ENCODE results near the gene TNXB.
"Not testable (repeated sequence)": the region's sequence is repeated elsewhere in the genome, so short reads cannot be mapped to it uniquely, and the experiment has no call there.

The TNXB gene

DNA sequence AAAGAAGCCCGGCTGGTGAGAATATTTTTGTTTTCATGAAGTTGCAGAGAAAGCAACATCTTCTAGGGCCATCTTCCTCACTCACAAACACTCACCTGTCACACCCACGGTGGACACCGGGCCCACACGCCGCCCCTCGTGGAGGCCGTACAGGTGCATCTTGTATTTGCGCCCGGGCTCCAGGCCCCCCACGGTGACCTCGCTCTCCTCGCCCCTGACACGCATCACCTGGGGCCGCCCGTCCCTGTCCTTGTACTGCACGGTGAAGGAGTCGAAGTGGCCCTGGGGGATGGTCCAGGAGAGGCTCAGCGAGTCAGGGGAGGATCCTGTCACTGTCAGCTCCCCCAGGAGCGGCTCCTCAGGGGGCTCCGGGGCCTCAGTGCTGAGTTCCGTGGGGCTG lies 53.4 kb downstream of the TNXB start:
- DNase-seq, result not testable (repeated sequence)

DNA sequence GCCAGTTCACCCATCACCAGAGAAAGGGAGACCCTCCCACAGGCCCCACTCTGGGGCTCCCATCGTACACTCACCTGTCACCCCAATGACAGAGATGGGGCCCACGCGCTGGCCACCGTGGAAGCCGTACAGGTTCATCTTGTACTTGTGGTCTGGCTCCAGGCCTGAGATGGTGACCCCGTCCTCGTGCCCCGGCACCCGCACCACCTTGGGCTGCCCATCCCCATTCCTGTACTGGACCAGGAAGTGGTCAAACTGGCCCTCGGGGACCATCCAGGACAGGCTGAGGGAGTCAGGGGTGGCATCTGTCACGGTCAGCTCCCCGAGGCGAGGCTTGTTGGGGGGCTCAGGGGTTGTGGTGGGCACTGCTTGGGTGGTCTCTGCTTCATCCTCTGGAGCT lies 55.8 kb downstream of the TNXB start:
- DNase-seq, result not testable (repeated sequence)

DNA sequence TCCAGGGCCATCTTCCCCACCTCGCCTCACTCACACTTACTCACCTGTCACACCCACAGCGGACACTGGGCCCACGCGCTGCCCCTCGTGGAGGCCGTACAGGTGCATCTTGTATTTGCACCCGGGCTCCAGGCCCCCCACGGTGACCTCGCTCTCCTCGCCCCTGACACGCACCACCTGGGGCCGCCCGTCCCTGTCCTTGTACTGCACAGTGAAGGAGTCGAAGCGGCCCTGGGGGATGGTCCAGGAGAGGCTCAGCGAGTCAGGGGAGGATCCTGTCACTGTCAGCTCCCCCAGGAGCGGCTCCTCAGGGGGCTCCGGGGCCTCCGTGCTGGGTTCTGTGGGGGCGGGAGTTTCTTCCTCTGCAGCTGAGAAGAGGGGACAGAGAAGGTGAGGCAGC lies 56.5 kb downstream of the TNXB start:
- not testable (repeated sequence) for DNase-seq

DNA sequence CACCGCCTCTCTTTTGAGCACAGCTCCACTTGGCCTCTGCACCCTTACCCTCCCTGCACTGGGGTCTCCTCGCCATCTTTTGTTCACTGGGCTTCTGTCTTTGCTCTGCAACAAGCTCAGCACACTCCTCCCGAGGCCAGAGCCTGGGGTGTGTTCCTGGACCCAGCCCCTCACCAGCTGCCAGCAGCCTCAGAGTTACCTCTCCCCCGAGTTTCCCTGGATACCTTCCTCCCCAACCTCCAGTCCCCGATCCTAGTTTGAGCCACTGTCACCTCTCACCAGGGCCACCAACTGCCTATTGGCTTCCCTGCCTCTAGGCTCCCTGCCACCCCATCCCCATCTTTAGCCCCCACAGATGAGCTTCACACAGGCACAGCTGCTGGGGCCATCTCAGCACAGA lies 58.6 kb downstream of the TNXB start:
- DNase-seq, result no peak

DNA sequence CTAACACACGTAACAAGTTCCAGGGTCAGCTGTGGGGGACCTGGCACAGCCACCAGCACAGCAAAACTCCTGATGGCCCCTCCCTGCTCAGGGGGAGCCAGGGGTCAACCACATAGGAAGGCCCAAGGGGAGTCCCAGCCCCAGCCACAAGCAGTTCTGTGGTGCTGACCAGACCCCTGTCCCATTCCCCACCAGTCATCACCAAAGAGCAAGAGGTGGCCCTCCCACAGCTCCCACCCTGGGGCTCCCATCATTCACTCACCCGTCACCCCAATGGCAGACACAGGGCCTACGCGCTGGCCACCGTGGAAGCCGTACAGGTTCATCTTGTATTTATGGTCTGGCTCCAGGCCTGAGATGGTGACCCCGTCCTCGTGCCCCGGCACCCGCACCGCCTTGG lies 59.4 kb downstream of the TNXB start:
- DNase-seq, result not testable (repeated sequence)

DNA sequence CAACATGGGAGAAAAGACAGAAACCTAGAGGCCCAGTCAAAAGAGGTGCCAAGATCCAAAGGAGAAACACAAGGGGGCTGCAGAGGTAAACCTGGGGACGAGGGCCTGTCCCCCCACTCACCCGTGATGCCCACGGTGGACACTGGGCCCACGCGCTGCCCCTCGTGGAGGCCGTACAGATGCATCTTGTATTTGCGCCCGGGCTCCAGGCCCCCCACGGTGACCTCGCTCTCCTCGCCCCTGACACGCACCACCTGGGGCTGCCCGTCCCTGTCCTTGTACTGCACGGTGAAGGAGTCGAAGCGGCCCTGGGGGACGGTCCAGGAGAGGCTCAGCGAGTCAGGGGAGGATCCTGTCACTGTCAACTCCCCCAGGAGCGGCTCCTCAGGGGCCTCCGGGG lies 60.0 kb downstream of the TNXB start:
- not testable (repeated sequence) for DNase-seq

DNA sequence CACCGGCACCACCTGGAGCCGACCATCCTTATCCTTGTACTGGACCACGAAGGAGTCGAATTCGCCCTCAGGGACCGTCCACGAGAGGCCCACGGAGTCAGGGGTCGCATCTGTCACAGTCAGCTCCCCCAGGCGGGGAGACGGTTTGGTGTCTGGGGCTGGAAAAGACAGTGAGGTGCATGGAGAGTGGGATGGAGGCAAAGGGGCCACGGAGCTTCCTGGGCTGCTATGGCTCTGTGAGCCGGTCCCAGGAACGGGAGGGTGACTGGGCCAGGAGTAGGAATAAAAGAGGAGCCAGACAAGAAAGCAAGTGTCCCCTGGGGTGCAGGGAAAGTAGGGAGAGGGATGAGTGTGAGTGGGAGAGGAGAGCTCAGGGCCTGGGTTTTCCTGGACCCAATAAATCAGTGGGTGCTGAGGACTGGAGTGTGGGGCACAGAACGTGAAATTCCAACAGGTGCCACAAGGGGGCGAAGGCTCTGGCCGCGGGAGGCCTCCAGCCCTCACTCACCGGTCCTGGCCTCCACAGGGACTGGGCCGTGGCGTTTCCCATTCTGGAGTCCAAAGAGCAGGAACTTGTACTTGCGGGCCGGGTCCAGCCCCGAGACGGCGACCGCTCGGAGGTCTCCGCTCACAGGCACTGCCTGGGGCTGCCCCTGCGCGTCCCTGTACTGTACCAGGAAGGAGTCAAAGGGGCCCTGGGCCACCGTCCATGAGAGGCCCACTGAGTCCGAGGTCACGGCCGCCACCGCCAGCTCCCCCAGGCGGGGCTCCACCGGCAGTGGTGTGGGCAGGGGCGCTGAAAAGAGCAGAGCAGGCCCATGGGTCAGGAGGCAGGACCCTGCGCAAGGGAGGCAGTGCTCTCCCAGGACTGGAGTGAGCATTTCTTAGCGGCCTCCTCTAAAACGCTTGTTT lies 61.0 kb downstream of the TNXB start:
- peak; percentile 71 for DNase-seq

DNA sequence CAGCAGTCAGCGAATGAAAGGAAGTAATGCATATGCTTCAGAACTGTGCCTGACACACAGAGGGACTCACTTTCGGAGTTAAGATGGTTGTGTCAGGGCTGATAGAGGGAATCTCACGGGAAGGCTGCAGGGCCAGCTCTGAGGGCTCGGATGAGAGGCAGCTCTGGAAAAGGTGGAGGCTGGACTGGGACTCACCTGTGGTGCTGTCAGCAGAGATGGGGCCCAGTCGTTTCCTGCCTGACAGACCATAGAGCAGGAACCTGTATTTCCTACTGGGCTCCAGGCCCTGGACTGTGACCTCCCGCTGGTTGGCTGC lies 61.6 kb downstream of the TNXB start:
- no peak for DNase-seq

DNA sequence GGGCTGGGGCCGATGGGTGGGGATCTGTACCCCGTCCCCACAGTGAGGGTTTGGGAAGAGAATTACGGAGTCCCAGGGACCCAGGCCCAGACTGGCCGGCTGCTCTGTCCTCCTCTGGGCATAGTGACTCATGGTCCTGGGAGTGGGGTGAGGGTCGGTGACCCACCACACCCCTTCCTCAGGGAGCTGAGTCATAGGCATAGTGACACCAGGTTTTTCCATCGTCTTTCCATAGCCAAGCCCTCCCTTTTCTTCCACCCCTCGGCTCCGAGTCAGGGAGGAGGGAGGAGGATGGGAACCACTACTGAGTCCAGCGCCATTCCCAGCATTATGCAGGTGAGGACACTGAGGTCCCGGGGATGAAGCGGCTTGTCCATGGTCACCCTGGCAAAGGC lies 62.1 kb downstream of the TNXB start:
- DNase-seq, result no peak

DNA sequence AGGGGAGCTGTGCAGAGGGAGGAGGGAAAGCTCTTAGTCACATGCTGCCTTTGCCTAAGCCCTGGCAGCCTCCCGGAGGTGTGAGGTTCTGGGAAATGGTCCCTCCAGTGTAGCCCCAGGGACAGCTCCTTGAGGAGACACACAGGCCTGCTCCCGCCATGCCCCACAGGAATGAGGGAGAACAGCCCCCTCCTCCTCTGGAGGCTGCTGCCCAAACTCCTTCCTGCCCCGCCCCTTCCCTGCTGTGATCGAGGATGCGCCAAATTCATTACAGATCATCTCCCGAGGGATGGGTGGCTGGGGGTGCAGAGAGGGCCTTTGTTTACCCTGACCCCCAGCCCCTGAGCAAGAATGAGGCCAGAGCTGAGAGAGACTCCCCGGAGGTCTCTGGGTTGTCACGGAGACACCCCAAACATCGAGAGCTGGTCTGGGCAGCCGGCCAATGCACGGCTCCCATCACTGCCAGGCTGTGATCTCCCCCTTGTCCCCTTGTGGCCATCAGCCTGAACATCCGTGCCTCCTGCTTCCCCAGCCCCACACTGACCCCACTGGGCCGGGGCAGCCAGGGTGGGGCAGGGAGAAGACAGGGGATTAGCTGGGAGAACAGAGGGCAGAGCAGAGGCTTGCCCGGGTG lies 62.6 kb downstream of the TNXB start:
- DNase-seq, result no peak

DNA sequence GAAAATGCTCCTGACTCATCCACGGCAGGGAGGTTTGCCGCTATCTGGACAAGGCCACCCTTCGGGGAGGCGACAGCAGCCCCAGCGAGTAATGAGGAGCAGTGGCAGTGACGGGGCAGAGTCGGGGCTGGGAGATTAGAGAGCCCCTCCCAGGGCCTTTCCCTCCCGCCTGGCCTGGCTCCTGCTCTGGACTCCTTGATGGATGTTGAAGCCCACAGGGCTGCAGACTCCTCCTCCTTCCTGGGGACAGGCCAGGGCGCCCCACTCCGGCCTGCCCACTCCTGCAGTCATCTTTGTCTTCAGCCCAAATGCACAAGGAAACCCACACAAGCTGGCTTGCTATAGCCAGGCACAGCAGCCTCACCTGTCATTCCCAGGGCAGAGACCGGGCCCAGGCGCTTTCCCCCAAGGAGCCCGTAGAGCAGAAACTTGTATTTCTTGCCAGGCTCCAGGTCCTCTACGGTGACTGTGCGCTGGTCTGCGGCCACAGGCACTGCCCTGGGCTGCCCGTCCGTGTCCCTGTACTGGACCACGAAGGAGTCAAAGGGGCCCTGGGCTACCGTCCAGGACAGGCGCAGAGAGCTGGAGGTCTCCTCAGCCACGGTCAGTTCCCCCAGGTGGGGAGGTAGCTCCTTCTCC lies 63.2 kb downstream of the TNXB start:
- no peak for DNase-seq

DNA sequence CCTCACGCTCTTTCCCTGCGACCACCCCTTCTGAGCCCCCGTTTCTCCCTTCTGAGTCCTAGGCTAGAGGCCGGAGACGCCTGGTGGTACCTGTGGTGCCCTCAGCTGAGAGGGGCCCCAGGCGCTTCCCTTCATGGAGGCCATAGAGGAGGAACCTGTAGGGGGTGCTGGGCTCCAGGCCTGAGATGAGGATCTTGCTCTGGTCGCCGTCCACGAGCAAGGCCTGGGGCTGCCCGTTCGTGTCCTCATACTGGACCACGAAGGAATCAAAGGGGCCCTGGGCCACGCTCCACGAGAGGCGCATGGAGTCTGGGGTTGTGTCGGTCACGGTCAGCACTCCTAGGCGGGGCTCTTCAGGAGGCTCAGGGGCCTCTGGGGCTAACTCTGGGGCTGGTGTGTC lies 64.2 kb downstream of the TNXB start:
- not testable (repeated sequence) for DNase-seq

DNA sequence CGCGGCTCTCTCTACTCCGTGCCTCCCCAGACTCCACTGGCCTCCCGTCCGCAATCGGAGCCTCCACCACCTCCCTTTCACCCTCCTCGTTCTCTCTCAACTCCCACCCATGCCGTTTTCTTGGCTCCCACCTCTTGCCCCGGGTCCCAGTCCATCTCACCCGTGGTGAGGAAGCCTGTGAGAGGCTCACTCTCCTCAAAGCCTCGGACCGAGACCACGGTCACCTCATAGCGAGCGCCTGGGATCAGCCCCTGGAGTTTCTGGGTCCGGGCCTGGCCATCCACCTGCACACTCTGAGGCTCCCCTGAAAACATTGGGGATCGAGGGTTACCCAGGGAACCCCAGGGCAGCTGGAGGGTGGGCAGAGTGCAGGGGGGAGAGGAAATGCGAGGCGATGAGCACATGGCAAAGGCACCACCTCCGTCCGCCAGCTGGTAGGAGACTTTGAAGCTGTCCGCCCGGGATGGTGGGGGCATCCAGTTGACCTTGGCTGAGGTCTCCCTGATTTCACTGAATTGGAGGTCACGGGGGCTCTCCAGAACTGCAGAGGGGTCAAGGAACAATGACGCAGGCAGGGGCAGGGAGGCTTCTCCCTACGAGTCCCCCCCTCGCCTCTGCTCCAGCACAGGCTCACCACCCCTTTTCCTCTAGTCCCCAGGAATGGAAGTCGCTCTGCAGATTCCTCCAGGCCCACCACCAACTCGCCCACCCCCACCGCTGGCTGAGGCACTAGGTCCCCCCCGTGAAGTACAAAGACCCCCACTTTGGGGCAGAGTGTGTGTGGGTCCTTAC lies 65.4 kb downstream of the TNXB start:
- DNase-seq, result not testable (repeated sequence)

DNA sequence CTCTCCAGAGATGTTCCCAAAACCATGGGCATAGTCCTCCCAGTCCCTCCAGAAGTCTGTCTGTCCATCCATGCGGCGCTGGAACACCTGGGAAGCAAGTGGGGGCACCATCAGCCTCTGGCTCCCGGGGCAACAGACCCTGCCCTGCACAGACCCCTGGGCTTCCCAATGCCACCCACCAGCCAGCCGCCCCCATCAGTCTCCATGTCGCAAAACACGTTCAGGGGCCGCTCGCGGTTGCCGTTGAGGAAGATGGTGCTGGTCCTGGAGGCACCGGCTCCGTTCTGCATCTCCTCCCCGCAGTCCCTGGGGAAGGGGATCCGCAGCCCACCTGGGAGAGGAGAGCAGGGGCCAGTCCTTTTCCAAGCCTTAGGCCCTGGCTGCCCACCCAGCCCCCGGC lies 66.9 kb downstream of the TNXB start:
- DNase-seq, result not testable (repeated sequence)

DNA sequence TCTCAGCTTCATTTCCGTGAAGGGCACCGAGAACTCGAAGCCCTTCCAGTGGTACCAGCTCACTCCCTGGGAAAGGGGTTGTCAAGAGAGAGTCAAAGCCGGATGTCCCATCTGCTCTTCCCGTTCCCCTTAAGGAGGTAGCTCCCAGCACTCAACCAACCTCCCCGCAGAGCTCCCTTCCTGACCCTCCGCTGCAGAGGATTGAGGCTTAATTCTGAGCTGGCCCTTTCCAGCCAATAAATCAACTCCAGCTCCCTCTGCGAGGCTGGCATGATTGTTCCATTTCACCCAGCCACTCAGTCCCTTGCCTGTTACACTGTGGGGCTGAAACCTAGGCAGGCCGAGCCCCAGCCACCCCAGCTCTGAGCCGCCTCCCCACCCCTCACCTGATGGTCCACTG lies 67.8 kb downstream of the TNXB start:
- DNase-seq, result not testable (repeated sequence)

DNA sequence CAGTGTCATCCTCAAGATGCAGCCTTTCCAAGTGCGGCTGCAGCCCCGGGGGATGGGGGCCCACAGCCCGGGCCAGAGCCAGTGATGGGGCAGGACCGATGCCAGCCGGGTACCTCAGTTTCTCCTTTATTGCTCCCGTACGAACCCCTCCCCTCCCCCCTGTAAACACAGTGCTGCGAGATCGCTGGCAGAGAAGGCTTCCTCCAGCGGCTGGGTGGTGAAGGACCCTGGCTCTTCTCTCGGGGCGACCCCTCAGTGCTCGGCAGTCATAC lies 68.2 kb downstream of the TNXB start:
- not testable (repeated sequence) for DNase-seq

DNA sequence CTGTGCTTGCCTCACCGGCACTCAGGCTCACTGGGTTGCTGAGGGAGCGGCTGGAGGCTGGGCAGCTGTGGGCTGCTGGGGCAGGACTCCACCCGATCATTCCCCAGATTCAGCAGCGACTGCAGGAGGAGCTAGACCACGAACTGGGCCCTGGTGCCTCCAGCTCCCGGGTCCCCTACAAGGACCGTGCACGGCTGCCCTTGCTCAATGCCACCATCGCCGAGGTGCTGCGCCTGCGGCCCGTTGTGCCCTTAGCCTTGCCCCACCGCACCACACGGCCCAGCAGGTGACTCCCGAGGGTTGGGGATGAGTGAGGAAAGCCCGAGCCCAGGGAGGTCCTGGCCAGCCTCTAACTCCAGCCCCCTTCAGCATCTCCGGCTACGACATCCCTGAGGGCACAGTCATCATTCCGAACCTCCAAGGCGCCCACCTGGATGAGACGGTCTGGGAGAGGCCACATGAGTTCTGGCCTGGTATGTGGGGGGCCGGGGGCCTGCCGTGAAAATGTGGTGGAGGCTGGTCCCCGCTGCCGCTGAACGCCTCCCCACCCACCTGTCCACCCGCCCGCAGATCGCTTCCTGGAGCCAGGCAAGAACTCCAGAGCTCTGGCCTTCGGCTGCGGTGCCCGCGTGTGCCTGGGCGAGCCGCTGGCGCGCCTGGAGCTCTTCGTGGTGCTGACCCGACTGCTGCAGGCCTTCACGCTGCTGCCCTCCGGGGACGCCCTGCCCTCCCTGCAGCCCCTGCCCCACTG lies 68.7 kb downstream of the TNXB start:
- not testable (repeated sequence) for DNase-seq

DNA sequence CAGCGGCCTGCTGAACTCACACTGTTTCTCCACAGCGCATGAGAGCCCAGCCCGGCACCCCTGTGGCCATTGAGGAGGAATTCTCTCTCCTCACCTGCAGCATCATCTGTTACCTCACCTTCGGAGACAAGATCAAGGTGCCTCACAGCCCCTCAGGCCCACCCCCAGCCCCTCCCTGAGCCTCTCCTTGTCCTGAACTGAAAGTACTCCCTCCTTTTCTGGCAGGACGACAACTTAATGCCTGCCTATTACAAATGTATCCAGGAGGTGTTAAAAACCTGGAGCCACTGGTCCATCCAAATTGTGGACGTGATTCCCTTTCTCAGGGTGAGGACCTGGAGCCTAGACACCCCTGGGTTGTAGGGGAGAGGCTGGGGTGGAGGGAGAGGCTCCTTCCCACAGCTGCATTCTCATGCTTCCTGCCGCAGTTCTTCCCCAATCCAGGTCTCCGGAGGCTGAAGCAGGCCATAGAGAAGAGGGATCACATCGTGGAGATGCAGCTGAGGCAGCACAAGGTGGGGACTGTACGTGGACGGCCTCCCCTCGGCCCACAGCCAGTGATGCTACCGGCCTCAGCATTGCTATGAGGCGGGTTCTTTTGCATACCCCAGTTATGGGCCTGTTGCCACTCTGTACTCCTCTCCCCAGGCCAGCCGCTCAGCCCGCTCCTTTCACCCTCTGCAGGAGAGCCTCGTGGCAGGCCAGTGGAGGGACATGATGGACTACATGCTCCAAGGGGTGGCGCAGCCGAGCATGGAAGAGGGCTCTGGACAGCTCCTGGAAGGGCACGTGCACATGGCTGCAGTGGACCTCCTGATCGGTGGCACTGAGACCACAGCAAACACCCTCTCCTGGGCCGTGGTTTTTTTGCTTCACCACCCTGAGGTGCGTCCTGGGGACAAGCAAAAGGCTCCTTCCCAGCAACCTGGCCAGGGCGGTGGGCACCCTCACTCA lies 69.5 kb downstream of the TNXB start:
- DNase-seq, result not testable (repeated sequence)

DNA sequence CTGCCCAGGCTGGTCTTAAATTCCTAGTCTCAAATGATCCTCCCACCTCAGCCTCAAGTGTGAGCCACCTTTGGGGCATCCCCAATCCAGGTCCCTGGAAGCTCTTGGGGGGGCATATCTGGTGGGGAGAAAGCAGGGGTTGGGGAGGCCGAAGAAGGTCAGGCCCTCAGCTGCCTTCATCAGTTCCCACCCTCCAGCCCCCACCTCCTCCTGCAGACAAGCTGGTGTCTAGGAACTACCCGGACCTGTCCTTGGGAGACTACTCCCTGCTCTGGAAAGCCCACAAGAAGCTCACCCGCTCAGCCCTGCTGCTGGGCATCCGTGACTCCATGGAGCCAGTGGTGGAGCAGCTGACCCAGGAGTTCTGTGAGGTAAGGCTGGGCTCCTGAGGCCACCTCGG lies 70.3 kb downstream of the TNXB start:
- DNase-seq, result peak; percentile 8

DNA sequence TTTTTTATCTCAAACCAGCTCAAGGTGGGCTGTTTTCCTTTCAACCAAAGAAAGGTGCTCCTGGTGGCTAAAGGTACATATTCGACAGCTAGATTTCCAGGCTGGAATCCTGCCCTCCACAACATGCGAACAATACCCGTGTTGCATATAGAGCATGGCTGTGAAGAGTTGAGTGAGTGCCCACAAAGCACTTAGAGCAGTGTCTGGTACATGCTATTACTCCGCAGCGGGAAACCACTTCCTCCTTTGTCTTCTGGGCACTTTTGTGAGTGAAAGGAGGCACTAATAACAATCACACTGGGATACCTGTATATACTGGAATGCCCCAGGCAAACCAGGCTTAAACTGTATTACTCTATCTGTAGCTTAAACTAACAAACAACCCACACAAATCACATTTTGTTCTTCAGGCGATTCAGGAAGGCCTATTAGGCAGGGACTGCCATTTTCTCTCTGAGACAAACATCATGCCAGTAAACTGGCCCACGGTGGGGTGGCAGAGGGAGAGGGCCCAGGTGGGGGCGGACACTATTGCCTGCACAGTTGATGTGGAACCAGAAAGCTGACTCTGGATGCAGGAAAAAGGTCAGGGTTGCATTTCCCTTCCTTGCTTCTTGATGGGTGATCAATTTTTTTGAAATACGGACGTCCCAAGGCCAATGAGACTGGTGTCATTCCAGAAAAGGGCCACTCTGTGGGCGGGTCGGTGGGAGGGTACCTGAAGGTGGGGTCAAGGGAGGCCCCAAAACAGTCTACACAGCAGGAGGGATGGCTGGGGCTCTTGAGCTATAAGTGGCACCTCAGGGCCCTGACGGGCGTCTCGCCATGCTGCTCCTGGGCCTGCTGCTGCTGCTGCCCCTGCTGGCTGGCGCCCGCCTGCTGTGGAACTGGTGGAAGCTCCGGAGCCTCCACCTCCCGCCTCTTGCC lies 71.3 kb downstream of the TNXB start, which contains the start of gene CYP21A2:
CYP21A2 (plus strand) TSS at position 818 of the 927 bp plus-strand sequence; CDS start at position 826, 8 bp downstream.
- not testable (repeated sequence) for DNase-seq

Data from activated CD8-positive, alpha-beta memory T cell treated with anti-CD3 and anti-CD28 coated beads, Interleukin-2, amount 50 U/mL, for 4 hours (primary cell).